Activated CD4-positive, alpha-beta memory T cell treated with anti-CD3 and anti-CD28 coated beads, Interleukin-2, amount 10 ng/mL, durations not matched to agents 7 days and 5 days (primary cell): ENCODE data around the gene ERC2. TPM values are rescaled to one million over a fixed set of nuclear protein-coding genes. Genes with fewer than 3 reads are reported as not detected.

Experiments
- CTCF ChIA-PET: fragments of 350-600 bp; sonication (Branson Sonifier 250); formaldehyde crosslinking; loops from one replicate; lab custom pipeline; 2021; ENCODE audit warnings: antibody characterized with exemption, inconsistent platforms; lab: Charles Lee
- POLR2A ChIA-PET: fragments of 350-600 bp; sonication (Branson Sonifier 250); formaldehyde crosslinking; loops from one replicate; lab custom pipeline; 2021; ENCODE audit warnings: antibody characterized with exemption; lab: Charles Lee
- DNase-seq: peaks from one replicate; pipeline ENCODE4 v3.0.0-alpha.2; 2020
- H3K27ac Mint-ChIP-seq: one replicate; pipeline ENCODE4 v1.8.0; 2021; ENCODE audit warnings: mild to moderate bottlenecking, mixed read lengths
- H3K27me3 Mint-ChIP-seq: one replicate; pipeline ENCODE4 v1.8.0; 2021; ENCODE audit warnings: mixed read lengths
- H3K36me3 Mint-ChIP-seq: one replicate; pipeline ENCODE4 v1.8.0; 2021; ENCODE audit warnings: low read depth, mixed read lengths
- H3K4me1 Mint-ChIP-seq: one replicate; pipeline ENCODE4 v1.8.0; 2021; ENCODE audit warnings: mixed read lengths
- H3K4me3 Mint-ChIP-seq: one replicate; pipeline ENCODE4 v1.8.0; 2021; ENCODE audit warnings: mild to moderate bottlenecking, mixed read lengths
- H3K9me3 Mint-ChIP-seq: one replicate; pipeline ENCODE4 v1.8.0; 2021; ENCODE audit warnings: mixed read lengths
- total RNA-seq, 2 experiments: library from RNA; stranded (reverse); gene quantifications; one replicate each; pipeline ENCODE4 v1.2.3, GENCODE V29; 2021

The ERC2 gene
- total RNA-seq, 2 experiments from 2014 or later, result not detected

DNA sequence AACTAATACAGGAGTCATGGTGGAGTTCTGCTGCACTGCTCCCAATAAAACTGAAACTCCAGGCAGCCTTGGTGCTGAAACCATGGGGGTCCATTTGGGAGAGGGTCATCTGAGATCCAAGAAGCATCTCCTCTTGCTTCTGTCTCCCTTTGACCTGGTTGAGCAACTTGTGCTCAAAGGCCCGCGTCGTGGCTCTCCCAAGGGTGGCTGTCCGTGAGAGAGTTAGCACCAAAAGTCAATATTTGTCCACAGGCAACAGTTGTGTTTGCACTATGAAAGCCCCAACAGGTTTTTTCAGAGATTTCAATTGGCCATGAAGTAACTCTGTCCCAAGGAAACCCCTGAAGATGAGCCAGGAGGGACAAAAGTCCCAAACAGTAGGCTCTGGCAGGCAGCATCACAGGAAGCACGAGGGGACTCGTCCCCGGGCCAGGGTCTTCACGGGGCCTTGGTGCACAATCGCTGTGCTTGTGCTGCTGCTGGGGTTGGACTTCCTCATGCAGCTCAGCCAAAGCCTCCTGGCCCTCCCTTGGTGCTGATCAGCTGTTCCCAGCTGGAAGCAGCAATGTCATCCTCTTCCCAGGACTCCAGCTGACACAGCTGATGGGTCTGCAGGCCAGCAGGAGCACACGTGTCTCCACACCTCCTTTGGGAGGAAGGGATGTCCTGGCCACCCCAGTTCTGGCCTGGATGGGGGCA, 941.8 kb downstream of the ERC2 start:
- H3K4me1 Mint-ChIP-seq, result no peaks in the 10 kb centered on the region
- ChIA-PET CTCF (no interaction called here), POLR2A (no interaction called here)
- DNase-seq, result no peak
- no peaks in the 10 kb centered on the region for H3K27me3 Mint-ChIP-seq
- H3K9me3 Mint-ChIP-seq, result no peaks in the 10 kb centered on the region
- H3K4me3 Mint-ChIP-seq, result no peak overlapping the region
- no peaks in the 10 kb centered on the region for H3K36me3 Mint-ChIP-seq
- no peak overlapping the region for H3K27ac Mint-ChIP-seq

DNA sequence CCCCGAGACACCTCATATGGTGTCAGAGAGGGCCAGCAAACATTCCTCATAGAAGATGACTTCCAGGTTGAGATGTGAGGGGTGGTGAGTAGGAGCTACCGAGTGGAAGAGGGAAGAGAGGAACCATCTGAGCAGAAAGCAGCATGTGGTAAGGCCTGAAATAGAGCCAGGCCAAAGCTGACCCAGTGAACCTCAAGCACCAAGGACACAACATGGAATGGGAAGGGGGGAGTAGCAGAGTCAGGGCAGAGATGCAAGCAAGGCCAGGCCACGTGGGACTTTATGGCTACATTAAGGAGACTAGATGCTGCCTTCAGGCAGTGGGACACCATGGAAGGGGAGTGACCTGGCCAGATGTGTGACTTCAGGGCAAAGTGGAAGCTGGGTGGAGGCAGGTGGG, 942.8 kb downstream of the ERC2 start:
- no peaks in the 10 kb centered on the region for H3K4me1 Mint-ChIP-seq
- H3K27ac Mint-ChIP-seq, result no peak overlapping the region
- no peak overlapping the region for H3K4me3 Mint-ChIP-seq
- no peaks in the 10 kb centered on the region for H3K9me3 Mint-ChIP-seq
- H3K27me3 Mint-ChIP-seq, result no peaks in the 10 kb centered on the region
- DNase-seq, result no peak
- no peaks in the 10 kb centered on the region for H3K36me3 Mint-ChIP-seq
- CTCF ChIA-PET, result no interaction called here
- POLR2A ChIA-PET, result no interaction called here

- CTCF ChIA-PET, result no interaction called here
- H3K4me1 Mint-ChIP-seq, result no peaks in the 10 kb centered on the region
- POLR2A ChIA-PET, result no interaction called here
Observed at GRCh38 chr3:55524565-55525244, 943.6 kb downstream of the ERC2 start.

DNA sequence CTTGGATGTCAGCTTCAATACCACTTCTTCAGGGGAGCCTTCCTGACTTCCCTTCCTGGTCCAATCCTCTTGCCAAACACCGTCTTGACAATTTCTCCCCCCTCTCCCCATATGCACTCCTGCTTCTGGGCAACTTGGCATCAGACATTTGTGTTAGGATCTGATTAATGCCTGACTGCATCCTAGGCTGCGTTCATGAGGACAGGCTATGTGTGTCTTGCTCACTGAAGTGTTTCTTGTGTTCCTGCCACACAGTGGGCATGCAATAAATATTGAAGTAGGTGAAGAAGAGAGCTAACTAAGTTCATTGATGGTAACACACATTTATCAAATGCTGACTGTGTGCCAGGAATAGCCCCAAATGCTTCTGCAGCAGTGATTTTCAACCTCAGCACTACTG, 944.8 kb downstream of the ERC2 start:
- H3K36me3 Mint-ChIP-seq, result no peaks in the 10 kb centered on the region
- H3K4me1 Mint-ChIP-seq, result no peaks in the 10 kb centered on the region
- ChIA-PET POLR2A (no interaction called here), CTCF (no interaction called here)
- no peaks in the 10 kb centered on the region for H3K27me3 Mint-ChIP-seq
- no peak for DNase-seq
- H3K4me3 Mint-ChIP-seq, result no peak overlapping the region
- H3K27ac Mint-ChIP-seq, result no peak overlapping the region
- H3K9me3 Mint-ChIP-seq, result no peaks in the 10 kb centered on the region

More at GRCh38 chr3:55524565-55525244, 943.6 kb downstream of the ERC2 start:
- no peak overlapping the region for H3K27ac Mint-ChIP-seq
- H3K27me3 Mint-ChIP-seq, result no peaks in the 10 kb centered on the region
- DNase-seq, result no peak
- H3K36me3 Mint-ChIP-seq, result no peaks in the 10 kb centered on the region
- H3K9me3 Mint-ChIP-seq, result no peaks in the 10 kb centered on the region
- no peak overlapping the region for H3K4me3 Mint-ChIP-seq

GRCh38 chr3:55521738-55522421, 946.4 kb downstream of the ERC2 start:
- ChIA-PET POLR2A (no interaction called here), CTCF (no interaction called here)
- no peaks in the 10 kb centered on the region for H3K4me1 Mint-ChIP-seq
- no peaks in the 10 kb centered on the region for H3K27me3 Mint-ChIP-seq
- H3K4me3 Mint-ChIP-seq, result no peak overlapping the region
- H3K36me3 Mint-ChIP-seq, result no peaks in the 10 kb centered on the region
- DNase-seq, result no peak
- no peak overlapping the region for H3K27ac Mint-ChIP-seq
- no peaks in the 10 kb centered on the region for H3K9me3 Mint-ChIP-seq

DNA sequence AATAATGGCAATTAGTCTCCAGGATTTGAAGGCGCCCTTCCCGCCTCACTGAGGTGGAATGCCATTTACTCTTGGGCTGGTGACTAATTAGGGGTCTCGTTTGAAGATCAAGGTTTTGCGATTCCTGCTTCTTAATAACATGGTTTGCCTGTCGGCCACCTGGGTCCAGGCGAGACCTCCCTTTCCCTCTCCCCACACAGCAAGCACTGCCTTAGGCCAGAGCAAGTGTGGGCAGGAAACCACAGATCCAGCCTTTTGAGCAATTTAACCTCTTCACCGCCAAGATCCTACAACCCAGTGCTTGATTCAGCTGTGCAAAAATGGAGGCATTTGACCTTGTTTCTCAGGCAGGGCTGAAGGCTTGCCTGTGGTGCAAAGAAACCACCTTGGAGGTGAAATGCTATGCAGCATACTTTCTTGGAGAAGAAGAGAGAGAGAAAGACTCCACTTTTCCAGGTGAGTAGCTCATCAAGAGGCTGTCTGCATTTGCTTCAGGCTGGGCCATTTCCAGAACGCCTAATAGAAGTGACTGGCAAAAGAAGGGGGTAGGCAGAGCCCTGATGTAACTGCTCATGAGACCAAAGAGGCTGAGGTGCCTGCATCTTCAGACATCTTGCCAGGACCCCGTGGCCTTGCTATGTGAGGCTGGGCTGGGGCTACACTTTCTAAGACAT, 947.1 kb downstream of the ERC2 start:
- ChIA-PET POLR2A (no interaction called here), CTCF (interaction anchor here (0.8 kb wide), 1 partner anchor 87 kb away, joined by 3 read pairs; no protein-coding TSS in a partner anchor)

GRCh38 chr3:55519019-55519418, 949.2 kb downstream of the ERC2 start:
- no peaks in the 10 kb centered on the region for H3K36me3 Mint-ChIP-seq
- H3K4me1 Mint-ChIP-seq, result no peaks in the 10 kb centered on the region
- ChIA-PET POLR2A (no interaction called here), CTCF (no interaction called here)
- no peak overlapping the region for H3K4me3 Mint-ChIP-seq
- H3K27ac Mint-ChIP-seq, result no peak overlapping the region
- no peaks in the 10 kb centered on the region for H3K27me3 Mint-ChIP-seq
- DNase-seq, result no peak
- no peaks in the 10 kb centered on the region for H3K9me3 Mint-ChIP-seq

More for the DNA sequence above, 947.1 kb downstream of the ERC2 start:
- no peak overlapping the region for H3K27ac Mint-ChIP-seq
- no peaks in the 10 kb centered on the region for H3K4me1 Mint-ChIP-seq
- no peak overlapping the region for H3K4me3 Mint-ChIP-seq
- DNase-seq, result no peak
- no peaks in the 10 kb centered on the region for H3K36me3 Mint-ChIP-seq
- no peaks in the 10 kb centered on the region for H3K27me3 Mint-ChIP-seq
- H3K9me3 Mint-ChIP-seq, result no peaks in the 10 kb centered on the region

DNA sequence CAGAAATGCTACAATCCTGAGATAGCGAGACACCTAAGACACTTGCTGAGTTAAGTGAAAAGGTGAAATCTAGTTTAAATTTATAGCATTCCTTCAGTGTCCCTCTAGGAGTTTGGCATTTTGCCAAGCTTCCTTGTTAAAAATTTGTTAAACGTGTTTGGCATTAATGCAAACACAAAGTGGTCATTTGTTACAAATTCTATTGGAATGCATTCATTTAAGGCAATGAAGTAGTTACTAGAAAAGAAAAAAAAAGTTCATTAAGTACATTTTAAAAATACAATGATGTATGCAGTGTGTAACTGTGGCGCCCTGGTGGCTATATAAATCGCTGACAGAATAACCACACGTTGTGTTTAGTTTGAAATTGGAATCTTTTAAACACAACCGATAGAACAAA, 949.8 kb downstream of the ERC2 start:
- ChIA-PET POLR2A (no interaction called here), CTCF (no interaction called here)
- DNase-seq, result no peak
- H3K4me1 Mint-ChIP-seq, result no peaks in the 10 kb centered on the region
- no peak overlapping the region for H3K4me3 Mint-ChIP-seq
- H3K27ac Mint-ChIP-seq, result no peak overlapping the region
- H3K27me3 Mint-ChIP-seq, result no peaks in the 10 kb centered on the region
- H3K9me3 Mint-ChIP-seq, result no peaks in the 10 kb centered on the region
- H3K36me3 Mint-ChIP-seq, result no peaks in the 10 kb centered on the region

DNA sequence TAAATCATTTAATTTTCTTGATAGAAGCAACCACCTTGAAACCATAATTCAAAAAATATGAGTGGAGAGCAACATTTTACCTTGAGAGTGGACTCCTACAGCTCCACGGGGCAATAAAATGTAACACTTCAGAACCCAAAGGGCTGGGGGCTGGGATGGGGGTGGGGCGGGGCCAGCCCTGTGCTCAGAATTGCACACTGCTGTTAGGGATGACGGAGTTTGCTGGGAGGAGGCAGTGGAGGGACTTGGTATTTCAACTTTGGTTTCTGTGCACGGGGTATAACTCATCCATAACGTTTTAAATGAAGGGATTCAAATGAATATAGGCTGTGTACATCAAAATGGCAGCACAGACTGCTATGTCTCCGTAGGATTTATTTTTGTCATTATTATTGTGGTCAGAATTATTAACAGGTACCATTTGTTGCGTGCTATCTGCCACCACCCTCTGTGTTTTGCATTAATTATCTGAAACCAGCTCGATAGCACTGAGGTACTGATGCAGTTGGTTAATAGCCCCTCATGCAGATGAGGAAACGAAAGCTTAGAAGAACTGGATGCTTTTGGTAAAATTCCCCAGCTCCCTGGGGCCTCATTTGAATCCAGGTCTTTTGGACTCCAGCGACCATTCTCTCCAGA, 951.8 kb downstream of the ERC2 start:
- Mint-ChIP-seq H3K4me3 (no peak overlapping the region), H3K9me3 (no peaks in the 10 kb centered on the region), H3K4me1 (no peaks in the 10 kb centered on the region), H3K27ac (no peak overlapping the region), H3K36me3 (no peaks in the 10 kb centered on the region), H3K27me3 (no peaks in the 10 kb centered on the region)
- CTCF ChIA-PET, result no interaction called here
- POLR2A ChIA-PET, result no interaction called here
- DNase-seq, result no peak

DNA sequence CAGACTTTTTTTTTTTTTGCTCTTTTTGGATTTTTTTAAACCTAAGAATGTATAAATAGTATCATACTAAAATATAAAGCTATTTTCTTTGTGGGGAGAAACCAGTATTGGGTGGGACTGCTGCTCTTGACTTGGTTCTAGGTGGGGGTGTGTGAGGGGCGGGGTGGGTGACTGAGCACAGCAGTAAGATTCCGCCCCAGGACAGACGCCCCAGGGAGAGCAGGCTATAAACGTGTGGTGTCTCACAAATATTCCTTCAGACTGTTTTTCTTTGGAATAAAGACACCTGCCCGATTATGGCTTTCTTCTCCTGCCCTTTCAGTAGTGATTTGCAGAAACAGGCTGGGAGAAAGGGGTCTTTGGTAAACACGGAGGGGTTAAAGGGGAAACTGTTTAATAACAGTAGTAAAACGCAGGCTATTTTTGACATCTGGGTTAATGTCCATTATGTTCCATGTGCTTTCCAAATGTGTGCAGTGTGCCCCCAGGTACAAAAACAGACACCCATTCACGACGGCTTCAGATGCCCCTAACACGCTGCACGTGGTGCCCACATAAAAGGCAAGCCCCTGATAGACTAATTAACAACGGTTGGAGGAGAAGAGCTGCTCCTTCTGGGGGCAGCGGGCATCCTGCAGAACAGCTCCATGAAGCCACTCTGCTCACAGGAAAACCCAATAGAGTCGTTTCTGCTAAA, 952.6 kb downstream of the ERC2 start:
- no peaks in the 10 kb centered on the region for H3K36me3 Mint-ChIP-seq
- no peak overlapping the region for H3K27ac Mint-ChIP-seq
- ChIA-PET POLR2A (no interaction called here), CTCF (interaction anchor here (0.6 kb wide), 1 partner anchor 16 kb away, joined by 3 read pairs; no protein-coding TSS in a partner anchor)
- no peaks in the 10 kb centered on the region for H3K9me3 Mint-ChIP-seq
- H3K4me1 Mint-ChIP-seq, result no peaks in the 10 kb centered on the region
- H3K4me3 Mint-ChIP-seq, result no peak overlapping the region
- no peak for DNase-seq
- H3K27me3 Mint-ChIP-seq, result no peaks in the 10 kb centered on the region

GRCh38 chr3:55514962-55515361, 953.3 kb downstream of the ERC2 start:
- H3K4me1 Mint-ChIP-seq, result no peaks in the 10 kb centered on the region
- no peaks in the 10 kb centered on the region for H3K9me3 Mint-ChIP-seq
- no peaks in the 10 kb centered on the region for H3K27me3 Mint-ChIP-seq
- H3K36me3 Mint-ChIP-seq, result no peaks in the 10 kb centered on the region
- POLR2A ChIA-PET, result no interaction called here
- H3K27ac Mint-ChIP-seq, result no peak overlapping the region
- no peak for DNase-seq
- no peak overlapping the region for H3K4me3 Mint-ChIP-seq
- CTCF ChIA-PET, result no interaction called here

DNA sequence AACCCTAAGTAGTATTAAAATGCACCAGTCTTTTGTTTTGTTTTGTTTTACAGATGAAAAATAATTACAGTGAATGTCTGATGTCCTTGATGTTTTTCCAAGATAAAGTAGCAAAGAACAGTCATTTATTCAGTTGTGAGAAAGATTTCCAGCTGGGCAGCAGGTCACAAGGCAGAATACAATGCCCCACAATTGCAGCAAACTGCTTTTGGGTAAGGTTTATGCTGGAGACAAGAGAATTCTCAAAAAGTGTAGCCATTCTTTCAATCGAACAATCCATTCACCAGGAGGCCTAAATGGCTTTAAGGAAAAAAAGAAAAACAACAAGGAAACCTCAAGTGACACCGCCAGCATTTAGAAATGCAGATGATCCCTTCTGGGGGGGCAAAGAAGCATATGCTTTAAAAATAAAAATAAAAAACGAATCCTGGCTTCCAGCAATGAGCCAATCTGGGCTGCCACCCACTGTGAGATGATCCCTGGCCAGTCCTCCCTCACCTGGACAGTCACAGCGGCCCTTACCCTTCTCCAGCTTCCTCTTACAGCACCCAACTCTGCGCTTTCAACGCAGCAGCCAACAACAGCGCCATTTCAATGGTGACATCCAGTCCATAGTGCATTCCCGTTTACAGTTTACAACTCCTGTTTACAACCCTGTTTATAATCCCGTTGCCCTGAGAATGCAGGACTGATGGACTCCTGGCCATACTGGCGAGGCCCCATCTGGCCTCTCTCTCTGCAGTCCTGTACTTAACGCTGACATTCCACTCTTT, 955.5 kb downstream of the ERC2 start:
- Mint-ChIP-seq H3K36me3 (no peaks in the 10 kb centered on the region), H3K27ac (no peak overlapping the region), H3K4me1 (no peaks in the 10 kb centered on the region), H3K9me3 (no peaks in the 10 kb centered on the region), H3K27me3 (no peaks in the 10 kb centered on the region), H3K4me3 (no peak overlapping the region)
- POLR2A ChIA-PET, result no interaction called here
- CTCF ChIA-PET, result no interaction called here
- no peak for DNase-seq
